HG03520 (cell line): ENCODE measurements around the gene INO80B.
A peak's percentile ranks its signal among the peaks of the same experiment; 100 is the strongest.
"Not testable (repeated sequence)": the region's sequence is repeated elsewhere in the genome, so short reads cannot be mapped to it uniquely, and the experiment has no call there.

Experiments used
- ATAC-seq: cut with Tn5 transposase; IDR thresholded peaks from one replicate; pipeline ENCODE4 v1.9.1; 2021; ENCODE audit warnings: mild to moderate bottlenecking, moderate library complexity; ENCODE audit not compliant: unreplicated experiment

INO80B gene

DNA sequence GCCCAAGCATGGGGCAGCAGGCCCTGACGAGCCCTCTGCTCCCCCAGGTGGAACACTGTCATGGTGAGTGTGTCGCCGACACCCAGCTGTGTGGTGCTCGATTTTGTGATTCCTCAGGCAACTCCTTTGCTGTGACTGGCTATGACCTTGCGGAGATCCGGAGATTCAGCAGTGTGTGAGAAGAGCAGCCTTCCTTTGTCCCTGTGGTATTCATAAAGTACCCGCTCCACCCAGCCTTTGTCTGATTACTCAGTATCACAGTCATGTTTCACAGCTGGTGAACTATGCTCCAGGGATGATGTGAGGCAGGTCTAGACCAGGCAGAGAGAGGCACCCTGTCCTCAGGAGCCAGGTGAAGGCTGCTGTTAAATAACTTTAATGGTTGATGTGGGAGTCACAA lies 29.4 kb upstream of the INO80B start:
- no peak for ATAC-seq

- no peak for ATAC-seq
Observed at GRCh38 chr2:74426181-74426758, 28.6 kb upstream of the INO80B start.

GRCh38 chr2:74427551-74427950 lies 27.3 kb upstream of the INO80B start:
- no peak for ATAC-seq

DNA sequence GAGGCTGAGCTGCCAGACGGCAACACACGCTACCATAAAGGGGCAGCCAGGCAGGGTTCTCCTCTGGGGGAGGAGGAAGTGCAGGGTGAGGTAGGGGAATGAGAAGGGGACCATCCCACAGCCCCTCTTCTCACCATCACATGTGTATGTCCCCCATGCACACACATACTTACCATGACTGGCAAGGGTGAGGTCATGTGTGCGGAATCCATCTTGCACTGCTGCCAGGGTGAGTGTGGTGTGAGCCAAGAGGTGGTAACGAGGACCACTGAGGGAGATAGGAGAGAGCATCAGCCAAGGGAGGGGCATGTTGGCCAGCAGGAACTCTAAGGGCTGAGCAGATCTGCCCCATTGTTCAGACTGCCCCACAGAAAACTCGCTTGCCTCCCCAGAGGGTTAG lies 26.2 kb upstream of the INO80B start:
- ATAC-seq = no peak

DNA sequence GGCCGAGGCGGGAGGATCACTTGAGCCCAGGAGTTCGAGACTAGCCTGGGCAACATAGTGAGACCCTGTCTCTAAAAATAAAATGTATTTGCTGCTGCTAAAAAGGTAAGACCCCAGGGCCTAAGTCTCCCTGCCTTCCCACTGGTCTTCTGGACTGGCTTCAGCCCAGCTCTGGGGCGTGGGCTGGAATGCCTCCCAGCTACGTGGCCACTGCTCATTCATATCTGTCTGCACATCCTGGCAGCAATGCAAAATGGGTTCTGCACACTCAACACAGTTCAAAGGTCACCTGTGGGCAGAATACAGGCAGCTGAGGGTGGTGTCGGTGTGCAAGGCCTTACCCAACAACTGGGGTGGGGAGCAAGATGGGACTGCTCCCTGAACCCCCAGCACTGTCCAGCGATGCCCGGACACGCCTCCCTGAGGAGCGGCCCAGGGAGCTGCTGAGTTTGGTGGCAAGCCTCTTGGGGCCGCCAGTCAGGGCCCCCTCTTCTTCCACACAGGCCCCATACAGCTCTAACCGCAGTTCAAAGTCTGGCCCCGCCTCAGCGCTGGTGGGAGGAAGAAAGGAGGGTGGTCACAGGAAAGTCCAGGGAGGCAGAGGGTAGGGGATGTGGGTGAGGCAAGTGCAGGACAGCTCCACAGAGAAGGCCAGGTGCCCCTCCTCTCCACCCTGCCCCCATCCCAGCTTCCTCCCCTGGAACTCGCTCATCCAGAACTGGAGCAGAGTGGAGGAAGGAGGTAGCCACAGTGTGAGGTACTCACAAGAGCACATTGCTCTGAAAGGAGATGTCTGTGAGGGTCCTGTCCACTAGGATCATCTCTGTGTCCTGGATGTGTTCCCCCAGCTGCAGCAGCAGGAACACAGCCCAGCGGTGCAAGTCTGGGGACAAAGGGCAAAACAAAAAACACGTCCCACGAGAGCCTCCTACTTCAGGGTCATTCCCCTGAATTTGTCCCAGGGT lies 25.1 kb upstream of the INO80B start:
- ATAC-seq = no peak

- no peak for ATAC-seq
Observed at GRCh38 chr2:74430502-74430901, 24.4 kb upstream of the INO80B start.

DNA sequence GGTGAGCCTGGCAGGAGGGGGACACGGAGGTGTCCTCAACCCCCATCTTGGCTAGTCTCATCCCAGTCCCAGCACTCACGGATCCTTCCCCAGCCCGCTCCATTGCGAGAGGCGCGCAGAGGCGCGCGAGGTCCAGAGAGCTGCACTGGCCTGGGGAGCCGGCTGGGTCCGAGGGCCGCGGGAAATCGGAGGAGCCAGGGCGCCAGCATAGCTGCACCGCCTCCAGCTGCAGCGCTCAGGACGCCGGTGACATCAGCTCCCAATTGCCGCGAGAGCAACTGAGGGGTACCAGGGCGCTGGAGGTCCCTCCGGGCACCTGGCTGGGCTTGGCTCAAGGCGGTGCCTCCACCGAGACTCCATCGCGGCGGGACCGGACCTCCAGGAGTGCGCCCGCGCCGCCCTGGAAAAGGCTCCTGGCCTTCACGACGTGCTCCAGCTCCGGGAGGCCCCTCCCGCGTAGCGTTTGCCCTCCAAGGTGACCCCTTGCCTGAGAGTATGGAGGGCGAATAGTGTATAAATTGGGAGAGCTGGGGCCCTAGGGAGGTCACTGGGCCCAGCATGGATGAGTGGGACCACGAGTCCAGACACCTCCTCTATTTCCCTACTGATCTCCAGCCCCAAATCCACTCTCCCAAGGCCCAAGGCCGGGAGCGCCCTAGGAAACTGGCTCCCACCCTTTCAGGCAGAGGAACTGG lies 18.6 kb upstream of the INO80B start:
- no peak for ATAC-seq

- no peak for ATAC-seq
Observed at GRCh38 chr2:74436848-74437695, 17.8 kb upstream of the INO80B start.

DNA sequence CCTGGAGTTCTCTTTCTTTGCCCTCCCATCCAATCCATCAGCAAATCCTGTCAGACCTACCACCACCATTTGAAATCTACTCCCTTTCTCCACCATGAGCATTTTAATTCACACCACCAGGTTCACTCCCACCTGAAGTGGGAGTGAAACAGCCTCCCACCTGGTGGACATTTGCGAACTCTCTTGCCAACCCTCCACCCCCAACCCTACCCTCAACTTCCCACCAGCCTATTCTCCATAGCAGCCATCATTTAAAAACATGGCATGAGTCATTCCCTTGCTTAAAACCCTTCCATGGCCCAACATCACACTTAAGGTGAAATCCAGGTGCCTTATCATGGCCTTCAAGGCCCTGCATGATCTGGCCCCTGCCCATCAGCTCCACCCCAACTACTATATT lies 16.6 kb upstream of the INO80B start:
- ATAC-seq = no peak

- ATAC-seq = no peak
Observed at GRCh38 chr2:74439373-74439772, 15.5 kb upstream of the INO80B start.

DNA sequence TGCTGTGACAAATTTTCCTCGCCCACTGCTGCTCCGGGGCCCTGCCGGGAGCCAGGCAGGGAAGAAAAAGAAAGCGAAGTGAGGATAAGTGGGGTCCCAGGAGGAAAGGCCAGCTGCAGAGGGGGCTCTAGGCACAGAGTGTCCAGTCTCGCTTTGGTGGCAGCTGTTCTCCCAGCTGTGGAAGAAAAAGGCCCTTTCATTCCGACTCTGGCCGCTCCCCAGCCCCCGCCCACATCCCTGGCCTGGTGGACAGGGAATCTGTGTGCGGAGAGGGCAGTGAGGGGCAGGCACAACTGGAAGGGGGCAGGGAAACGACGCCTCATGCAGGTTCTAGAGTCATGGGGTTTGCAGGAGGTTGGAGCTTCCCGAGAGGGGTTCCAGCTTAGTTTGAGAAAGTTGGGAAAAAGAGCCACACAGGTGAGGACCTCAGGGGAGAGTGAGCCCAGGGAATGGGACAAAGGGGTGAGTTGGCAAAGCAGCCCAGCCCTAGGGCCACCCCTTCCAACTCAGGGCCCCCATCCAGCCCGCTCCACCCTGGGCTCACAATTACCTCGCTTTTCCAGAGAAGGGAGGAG lies 15.0 kb upstream of the INO80B start:
- ATAC-seq = no peak

GRCh38 chr2:74440378-74441169 lies 14.3 kb upstream of the INO80B start:
- ATAC-seq = peak; percentile 83

- no peak for ATAC-seq
Observed at GRCh38 chr2:74441170-74441689, 13.7 kb upstream of the INO80B start.

- ATAC-seq = no peak
Observed at GRCh38 chr2:74441690-74442482, 13.0 kb upstream of the INO80B start, which contains the start of gene RTKN. TSS of gene RTKN (minus strand) at chr2:74441937. CDS start at chr2:74441816, 121 bp downstream.

DNA sequence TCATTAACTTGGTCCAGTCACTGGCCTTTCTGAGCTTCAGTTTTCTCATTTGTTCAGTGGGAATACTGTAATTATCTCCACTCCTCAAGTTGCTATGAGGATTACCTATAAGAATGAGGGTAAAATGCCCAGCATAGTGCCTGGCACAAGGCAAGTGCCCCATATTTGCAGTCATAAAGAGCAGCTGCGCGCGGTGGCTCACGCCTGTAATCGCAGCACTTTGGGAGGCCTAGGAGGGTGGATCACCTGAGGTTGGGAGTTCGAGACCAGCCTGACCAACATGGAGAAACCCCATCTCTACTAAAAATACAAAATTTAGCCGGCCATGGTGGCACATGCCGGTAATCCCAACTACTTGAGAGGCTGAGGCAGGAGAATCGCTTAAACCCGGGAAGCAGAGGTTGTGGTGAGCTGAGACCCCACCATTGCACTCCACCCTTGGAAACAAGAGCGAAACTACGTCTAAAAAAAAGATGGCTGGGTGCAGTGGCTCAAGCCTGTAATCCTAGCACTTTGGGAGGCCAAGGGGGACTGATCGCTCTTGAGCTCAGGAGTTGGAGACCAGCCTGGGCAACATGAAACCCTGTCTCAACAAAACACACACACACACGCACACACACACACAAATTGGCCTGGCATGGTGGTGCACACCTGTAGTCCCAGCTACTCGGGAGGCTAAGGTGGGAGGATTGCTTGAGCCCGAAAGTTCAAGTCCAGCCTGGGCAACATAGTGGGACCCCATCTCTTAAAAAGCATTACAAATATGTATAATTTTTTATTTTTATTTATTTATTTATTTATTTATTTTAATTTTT lies 12.2 kb upstream of the INO80B start:
- not testable (repeated sequence) for ATAC-seq

DNA sequence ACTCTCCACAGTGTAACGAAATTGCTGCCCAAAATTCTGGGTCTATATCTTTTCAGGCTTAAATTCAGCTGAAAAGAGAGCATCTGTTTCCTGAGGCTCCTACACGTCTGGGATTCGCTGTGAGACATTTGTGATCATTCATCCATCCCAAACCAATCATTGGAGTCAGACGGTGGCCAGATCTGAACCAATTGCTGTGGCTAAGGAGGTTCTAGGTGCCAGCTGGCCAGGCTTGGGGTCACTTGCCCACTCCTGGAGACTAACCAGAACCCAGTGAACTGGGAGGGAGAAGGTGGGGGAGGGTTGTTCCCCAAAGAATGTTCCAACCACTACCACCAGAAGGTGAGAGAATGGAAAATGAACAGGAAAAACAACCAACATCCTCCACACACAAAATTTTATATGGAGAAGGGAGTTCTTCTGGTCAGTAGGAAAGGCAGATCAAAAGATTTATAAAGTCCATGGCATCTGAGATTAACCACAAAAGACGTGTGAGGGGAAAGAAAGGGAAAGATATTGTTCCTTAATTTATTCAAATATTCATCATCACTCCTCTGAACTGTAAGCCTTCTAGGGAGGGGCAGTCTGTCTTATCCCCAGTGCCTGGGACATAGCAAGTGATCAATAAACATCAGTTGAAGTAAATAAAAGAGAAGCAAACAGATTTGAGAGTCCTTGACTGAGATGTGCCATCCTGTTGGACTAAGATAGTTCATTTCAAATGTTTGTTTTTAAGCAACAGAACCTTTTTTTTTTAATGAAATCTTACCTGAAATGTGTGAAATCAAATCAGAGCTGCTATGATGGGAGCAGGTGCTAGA lies 10.2 kb upstream of the INO80B start:
- no peak for ATAC-seq
